Measurements from ENCODE around the gene GRIN2A. TPM values are rescaled to one million over a fixed set of nuclear protein-coding genes. Genes with fewer than 3 reads are reported as not detected.

The GRIN2A gene
- total RNA-seq, 4 donors from 2014 or later = 0.19 to 0.56 (median 0.35) TPM

GRCh38 chr16:10090816-10091215 is 91.4 kb downstream of the GRIN2A start:
- H3K36me3 ChIP-seq = no peaks in the 10 kb centered on the region
- 67 to 93% methylated on average over 1 of the region's 1 CpG for WGBS, 2 donors
- DNase-seq = no peak
- peaks cover 0 to 6% (median 0%) of the 10 kb centered on the region in 4 donors for H3K27me3 ChIP-seq
- no peak overlapping the region for H3K27ac ChIP-seq
- peaks cover 0 to 4% (median 0%) of the 10 kb centered on the region in 3 donors for H3K9me3 ChIP-seq
- no peaks in the 10 kb centered on the region for H3K4me1 ChIP-seq
- H3K4me3 ChIP-seq = no peak overlapping the region
- intact Hi-C loops (cut with DNase I) = no loop called here
- TF ChIP-seq POLR2A (IDR thresholded peaks at IDR 0.05) = no peak
- TF ChIP-seq CTCF (IDR thresholded peaks at IDR 0.05) = no peak

GRCh38 chr16:10088380-10088793 is 93.8 kb downstream of the GRIN2A start:
- WGBS, 2 donors = 67 to 72% methylated on average over 4 to 7 of the region's 7 CpGs
- H3K4me3 ChIP-seq = no peak overlapping the region
- intact Hi-C loops (cut with DNase I) = no loop called here
- H3K27ac ChIP-seq = peak overlapping the region in 1 of 4 donors; percentile 48
- H3K9me3 ChIP-seq = no peaks in the 10 kb centered on the region
- no peaks in the 10 kb centered on the region for H3K4me1 ChIP-seq
- TF ChIP-seq CTCF (IDR thresholded peaks at IDR 0.05) = no peak
- TF ChIP-seq POLR2A (IDR thresholded peaks at IDR 0.05) = no peak
- H3K36me3 ChIP-seq = no peaks in the 10 kb centered on the region
- DNase-seq = no peak
- peaks cover 0 to 6% (median 0%) of the 10 kb centered on the region in 4 donors for H3K27me3 ChIP-seq

GRCh38 chr16:10087151-10087550 is 95.1 kb downstream of the GRIN2A start:
- WGBS, 2 donors = 83 to 85% methylated on average over 4 of the region's 4 CpGs
- TF ChIP-seq POLR2A (IDR thresholded peaks at IDR 0.05) (no peak), CTCF (IDR thresholded peaks at IDR 0.05) (no peak)
- Histone ChIP-seq H3K27ac (no peak overlapping the region), H3K9me3 (no peaks in the 10 kb centered on the region), H3K4me3 (no peak overlapping the region), H3K36me3 (no peaks in the 10 kb centered on the region), H3K4me1 (no peaks in the 10 kb centered on the region), H3K27me3 (peaks cover 0 to 15% (median 0%) of the 10 kb centered on the region in 4 donors)
- intact Hi-C loops (cut with DNase I) = no loop called here
- DNase-seq = no peak

GRCh38 chr16:10086620-10087019 is 95.6 kb downstream of the GRIN2A start:
- no peaks in the 10 kb centered on the region for H3K4me1 ChIP-seq
- no peak overlapping the region for H3K4me3 ChIP-seq
- no peaks in the 10 kb centered on the region for H3K36me3 ChIP-seq
- no peak for TF ChIP-seq POLR2A (IDR thresholded peaks at IDR 0.05)
- TF ChIP-seq CTCF (IDR thresholded peaks at IDR 0.05) = no peak
- H3K27me3 ChIP-seq = peaks cover 0 to 15% (median 0%) of the 10 kb centered on the region in 4 donors
- no peak for DNase-seq
- intact Hi-C loops (cut with DNase I) = no loop called here
- H3K9me3 ChIP-seq = no peaks in the 10 kb centered on the region
- WGBS, 2 donors = 9 to 45% methylated on average over 2 to 3 of the region's 3 CpGs
- H3K27ac ChIP-seq = no peak overlapping the region

- 78 to 80% methylated on average over 6 of the region's 6 CpGs for WGBS, 2 donors
- TF ChIP-seq POLR2A (IDR thresholded peaks at IDR 0.05) = no peak
- intact Hi-C loops (cut with DNase I) = no loop called here
- Histone ChIP-seq H3K27ac (no peak overlapping the region), H3K4me3 (no peak overlapping the region), H3K36me3 (no peaks in the 10 kb centered on the region), H3K27me3 (peaks cover 0 to 19% (median 0%) of the 10 kb centered on the region in 4 donors), H3K4me1 (peaks cover 4 to 10% (median 4%) of the 10 kb centered on the region in 3 donors), H3K9me3 (no peaks in the 10 kb centered on the region)
- no peak for DNase-seq
Observed at GRCh38 chr16:10085078-10085798, 97.0 kb downstream of the GRIN2A start.
